Mesodermal cell (in vitro differentiated cells): Measurements from ENCODE around the gene CSGALNACT2.

Experiments
- H3K27ac ChIP-seq: 2 replicates; pipeline ENCODE4 v1.7.0; 2013; ENCODE audit warnings: mild to moderate bottlenecking, low read depth, low read length, moderate library complexity; ENCODE audit not compliant: severe bottlenecking
- H3K36me3 ChIP-seq: 2 replicates; pipeline ENCODE4 v1.7.1; 2013; ENCODE audit warnings: mild to moderate bottlenecking, low read length, moderate library complexity; ENCODE audit not compliant: control insufficient read depth, insufficient read depth
- H3K4me1 ChIP-seq: one replicate; pipeline ENCODE4 v1.7.1; 2013; ENCODE audit warnings: mild to moderate bottlenecking, low read length; ENCODE audit not compliant: insufficient read depth, control insufficient read depth, poor library complexity, severe bottlenecking
- H3K4me3 ChIP-seq: 2 replicates; pipeline ENCODE4 v1.7.0; 2013; ENCODE audit warnings: low read length, control low read depth, mild to moderate bottlenecking; ENCODE audit not compliant: insufficient read depth, poor library complexity, severe bottlenecking; ENCODE audit errors: extremely low read depth
- H3K9me3 ChIP-seq: 2 replicates; pipeline ENCODE4 v1.7.1; 2013; ENCODE audit warnings: mild to moderate bottlenecking, low read length, moderate library complexity; ENCODE audit not compliant: control insufficient read depth
- WGBS, 2 experiments: methylation state at CpG; one replicate each; pipeline ENCODE4 v1.1.5; 2013; ENCODE audit warnings: missing lambda C conversion rate in 2 of 2; ENCODE audit not compliant: insufficient coverage in 2 of 2; 5-methylcytosine and 5-hydroxymethylcytosine counted together

Gene CSGALNACT2

DNA sequence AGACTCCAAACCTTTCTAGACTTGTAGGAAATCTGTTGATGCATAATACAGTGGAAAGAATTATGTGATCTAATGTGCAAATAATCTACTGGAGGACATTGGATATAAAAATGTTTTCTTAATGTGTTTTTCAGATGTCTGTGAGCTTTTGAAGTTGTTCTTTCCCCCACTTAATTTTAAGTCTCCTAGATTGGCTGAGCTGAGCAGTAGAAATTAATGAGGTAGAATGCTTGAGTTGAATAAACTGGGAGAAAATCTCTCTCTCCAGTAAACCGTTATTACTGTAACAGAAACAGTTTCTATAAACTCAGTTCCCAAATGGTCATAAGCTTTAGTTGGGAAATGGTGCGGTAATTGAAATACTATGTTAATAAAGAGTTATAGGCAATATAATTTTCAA, 15.7 kb downstream of the CSGALNACT2 start:
- WGBS, 2 experiments = no CpG with 5 or more reads among the region's 2 CpGs
- Histone ChIP-seq H3K4me1 (peaks cover 4% of the 10 kb centered on the region), H3K27ac (no peak overlapping the region), H3K9me3 (no peaks in the 10 kb centered on the region), H3K36me3 (no peaks in the 10 kb centered on the region), H3K4me3 (no peak overlapping the region)

DNA sequence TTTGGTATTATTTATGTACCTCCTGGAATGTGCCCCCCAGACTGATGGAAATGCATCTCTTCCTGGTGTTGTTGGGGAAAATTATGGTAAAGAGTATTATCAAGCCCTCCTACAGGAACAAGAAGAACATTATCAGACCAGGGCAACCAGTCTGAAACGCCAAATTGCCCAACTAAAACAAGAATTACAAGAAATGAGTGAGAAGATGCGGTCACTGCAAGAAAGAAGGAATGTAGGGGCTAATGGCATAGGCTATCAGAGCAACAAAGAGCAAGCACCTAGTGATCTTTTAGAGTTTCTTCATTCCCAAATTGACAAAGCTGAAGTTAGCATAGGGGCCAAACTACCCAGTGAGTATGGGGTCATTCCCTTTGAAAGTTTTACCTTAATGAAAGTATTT, 17.0 kb downstream of the CSGALNACT2 start:
- peaks cover 3% of the 10 kb centered on the region for H3K36me3 ChIP-seq
- 83% methylated on average over 1 of the region's 2 CpGs; no CpG with 5 or more reads in 1 of the 2 experiments for WGBS, 2 experiments
- no peak overlapping the region for H3K4me3 ChIP-seq
- no peak overlapping the region for H3K27ac ChIP-seq
- H3K4me1 ChIP-seq = peaks cover 4% of the 10 kb centered on the region
- H3K9me3 ChIP-seq = no peaks in the 10 kb centered on the region

DNA sequence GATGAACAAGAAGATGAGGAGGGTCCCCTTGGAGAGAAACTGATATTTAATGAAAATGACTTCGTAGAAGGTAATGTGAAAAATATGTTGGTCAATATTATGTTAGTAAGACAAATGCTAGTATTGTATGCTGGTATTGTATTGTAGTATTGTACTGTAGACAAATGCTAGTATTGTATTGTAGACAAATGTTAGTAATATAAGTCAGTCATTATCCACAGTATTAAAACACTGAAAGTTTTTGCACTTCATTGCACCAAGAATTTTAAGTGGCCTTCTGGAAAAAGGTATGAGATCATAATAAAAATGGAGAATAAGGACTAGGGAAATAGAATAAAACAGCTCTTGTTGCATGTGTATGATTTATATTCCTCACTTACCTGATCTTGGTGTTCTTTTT, 17.5 kb downstream of the CSGALNACT2 start:
- peaks cover 4% of the 10 kb centered on the region for H3K36me3 ChIP-seq
- H3K27ac ChIP-seq = no peak overlapping the region
- H3K4me3 ChIP-seq = no peak overlapping the region
- WGBS, 2 experiments = 92 to 100% methylated on average over 1 of the region's 1 CpG
- peaks cover 4% of the 10 kb centered on the region for H3K4me1 ChIP-seq
- H3K9me3 ChIP-seq = no peaks in the 10 kb centered on the region

DNA sequence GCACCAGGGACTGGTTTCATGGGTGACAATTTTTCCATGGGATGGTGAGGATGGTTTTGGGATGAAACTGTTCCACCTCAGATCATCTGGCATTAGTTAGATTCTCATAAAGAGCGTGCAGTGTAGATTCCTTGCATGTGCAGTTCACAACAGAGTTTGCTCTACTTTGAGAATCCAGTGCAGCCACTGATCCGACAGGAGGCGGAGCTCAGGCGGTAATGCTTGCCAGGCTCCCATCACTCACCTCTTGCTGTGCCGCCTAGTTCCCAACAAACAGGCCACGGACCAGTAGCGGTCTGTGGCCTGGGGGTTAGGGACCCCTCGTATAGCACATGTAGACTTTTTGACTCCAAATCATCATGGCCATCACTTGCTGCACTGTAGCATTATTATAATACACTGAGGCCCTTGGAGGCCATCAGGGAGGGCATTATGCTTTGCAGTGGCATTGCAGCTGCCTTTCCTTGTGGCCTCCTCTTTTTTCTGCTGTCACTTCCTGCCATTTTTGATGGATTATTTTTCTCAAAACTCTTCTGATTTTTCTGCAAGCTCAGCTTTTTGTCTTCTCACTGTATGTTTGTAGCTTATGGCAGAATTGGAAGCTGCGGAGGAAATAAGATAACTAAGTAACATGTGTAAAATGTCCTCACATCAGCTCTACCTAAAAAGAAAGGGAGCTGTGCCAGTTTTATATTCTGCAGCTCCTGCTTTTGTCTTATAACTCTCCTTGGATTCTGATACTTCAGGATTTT, 18.5 kb downstream of the CSGALNACT2 start:
- Histone ChIP-seq H3K4me1 (peaks cover under 1% of the 10 kb centered on the region), H3K36me3 (peaks cover 12% of the 10 kb centered on the region), H3K9me3 (no peaks in the 10 kb centered on the region), H3K27ac (no peak overlapping the region), H3K4me3 (no peak overlapping the region)
- 76 to 78% methylated on average over 7 of the region's 9 CpGs for WGBS, 2 experiments

DNA sequence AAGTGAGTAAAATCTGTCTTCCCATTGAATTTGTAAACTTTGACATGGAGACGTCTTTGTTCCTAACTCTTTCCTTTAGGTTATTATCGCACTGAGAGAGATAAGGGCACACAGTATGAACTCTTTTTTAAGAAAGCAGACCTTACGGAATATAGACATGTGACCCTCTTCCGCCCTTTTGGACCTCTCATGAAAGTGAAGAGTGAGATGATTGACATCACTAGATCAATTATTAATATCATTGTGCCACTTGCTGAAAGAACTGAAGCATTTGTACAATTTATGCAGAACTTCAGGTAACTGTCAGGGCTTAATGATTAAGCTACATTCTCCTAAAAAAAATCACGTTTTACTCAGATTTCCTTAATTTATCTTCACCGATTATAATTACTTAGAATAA, 20.4 kb downstream of the CSGALNACT2 start:
- 100% methylated on average over 2 of the region's 6 CpGs; no CpG with 5 or more reads in 1 of the 2 experiments for WGBS, 2 experiments
- no peak overlapping the region for H3K27ac ChIP-seq

DNA sequence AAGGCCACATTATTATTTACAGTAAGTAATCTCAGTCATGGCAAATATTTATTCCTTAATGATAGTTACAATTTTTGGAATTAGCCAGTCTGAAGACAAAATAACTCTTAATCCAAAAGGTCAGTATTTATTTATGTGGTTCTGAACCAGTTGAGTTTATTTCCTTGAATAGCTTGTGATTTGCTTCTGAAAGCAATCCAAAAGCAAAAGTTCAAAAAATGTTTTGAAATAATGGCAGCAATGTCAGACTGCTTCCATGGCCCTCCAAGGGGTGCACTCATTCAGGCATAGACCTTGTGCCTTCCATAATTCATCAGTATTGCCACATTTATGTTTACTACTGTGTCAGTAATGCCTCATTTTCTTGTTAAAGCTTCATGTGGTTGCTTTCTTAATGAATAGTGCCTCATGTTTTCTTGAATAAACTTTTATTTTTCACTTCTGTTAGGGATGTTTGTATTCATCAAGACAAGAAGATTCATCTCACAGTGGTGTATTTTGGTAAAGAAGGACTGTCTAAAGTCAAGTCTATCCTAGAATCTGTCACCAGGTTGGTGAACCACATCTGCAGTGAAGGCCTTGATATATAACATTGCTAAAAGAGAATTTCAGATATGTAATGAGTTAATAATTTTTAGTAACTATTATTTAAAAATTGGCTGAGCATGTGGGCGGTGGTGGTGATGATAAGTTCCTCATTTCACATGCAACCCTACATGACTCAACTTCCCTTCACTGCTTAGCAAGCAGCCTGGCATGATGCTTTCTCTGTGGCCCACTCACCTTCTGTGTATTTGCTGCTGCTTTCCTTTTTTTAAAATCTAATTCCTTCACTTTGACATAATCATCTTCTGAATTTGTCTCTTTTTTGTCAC, 22.0 kb downstream of the CSGALNACT2 start:
- Histone ChIP-seq H3K9me3 (no peaks in the 10 kb centered on the region), H3K4me1 (no peaks in the 10 kb centered on the region), H3K27ac (no peak overlapping the region), H3K36me3 (peaks cover 24% of the 10 kb centered on the region), H3K4me3 (no peak overlapping the region)
- WGBS, 2 experiments = no CpG with 5 or more reads among the region's 1 CpG

More for the DNA sequence above, 20.4 kb downstream of the CSGALNACT2 start:
- H3K36me3 ChIP-seq = peaks cover 24% of the 10 kb centered on the region
- no peaks in the 10 kb centered on the region for H3K4me1 ChIP-seq
- H3K9me3 ChIP-seq = no peaks in the 10 kb centered on the region
- no peak overlapping the region for H3K4me3 ChIP-seq

DNA sequence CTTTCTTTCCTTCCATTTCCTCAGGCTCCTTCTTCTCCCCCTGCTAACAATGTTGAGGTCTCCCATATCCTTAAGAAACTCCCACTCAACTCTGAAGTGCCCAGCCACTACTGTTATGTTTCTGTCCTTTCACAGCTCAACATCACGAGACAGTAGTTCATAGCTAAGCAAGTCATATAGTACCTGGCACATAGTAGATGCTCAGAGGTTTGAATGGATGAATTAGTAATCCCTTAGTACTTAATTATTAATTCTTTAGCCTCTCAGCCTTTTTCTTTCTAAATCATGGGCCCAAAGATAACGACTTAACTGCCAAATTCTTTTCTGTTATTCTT, 22.6 kb downstream of the CSGALNACT2 start:
- no peak overlapping the region for H3K27ac ChIP-seq

DNA sequence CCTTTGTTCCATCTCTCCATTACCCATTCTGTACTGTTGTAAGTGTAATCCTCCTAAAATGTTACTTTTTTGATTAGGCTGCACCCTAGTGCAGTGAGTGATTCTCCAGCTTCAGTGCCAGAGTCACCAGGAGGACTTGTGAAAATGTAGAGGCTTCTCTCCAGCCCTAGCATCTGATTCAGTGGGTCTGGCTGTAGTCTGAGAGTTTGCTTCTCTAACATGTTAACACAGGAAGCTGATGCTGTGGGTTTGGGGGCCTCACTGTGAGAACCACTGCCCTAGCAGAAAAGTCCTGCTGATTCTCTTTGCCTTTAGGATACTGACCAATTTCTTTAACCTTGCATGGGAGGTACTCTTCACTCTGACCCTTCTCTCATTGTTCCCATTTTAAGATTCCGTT, 24.4 kb downstream of the CSGALNACT2 start:
- Histone ChIP-seq H3K4me3 (no peak overlapping the region), H3K4me1 (no peaks in the 10 kb centered on the region), H3K36me3 (peaks cover 24% of the 10 kb centered on the region), H3K9me3 (no peaks in the 10 kb centered on the region), H3K27ac (no peak overlapping the region)
- 80 to 100% methylated on average over 1 of the region's 1 CpG for WGBS, 2 experiments

More for the DNA sequence above, 22.6 kb downstream of the CSGALNACT2 start:
- H3K9me3 ChIP-seq = no peaks in the 10 kb centered on the region
- no peaks in the 10 kb centered on the region for H3K4me1 ChIP-seq
- peaks cover 24% of the 10 kb centered on the region for H3K36me3 ChIP-seq
- H3K4me3 ChIP-seq = no peak overlapping the region
- WGBS, 2 experiments = 100% methylated on average over 1 of the region's 2 CpGs; no CpG with 5 or more reads in 1 of the 2 experiments

DNA sequence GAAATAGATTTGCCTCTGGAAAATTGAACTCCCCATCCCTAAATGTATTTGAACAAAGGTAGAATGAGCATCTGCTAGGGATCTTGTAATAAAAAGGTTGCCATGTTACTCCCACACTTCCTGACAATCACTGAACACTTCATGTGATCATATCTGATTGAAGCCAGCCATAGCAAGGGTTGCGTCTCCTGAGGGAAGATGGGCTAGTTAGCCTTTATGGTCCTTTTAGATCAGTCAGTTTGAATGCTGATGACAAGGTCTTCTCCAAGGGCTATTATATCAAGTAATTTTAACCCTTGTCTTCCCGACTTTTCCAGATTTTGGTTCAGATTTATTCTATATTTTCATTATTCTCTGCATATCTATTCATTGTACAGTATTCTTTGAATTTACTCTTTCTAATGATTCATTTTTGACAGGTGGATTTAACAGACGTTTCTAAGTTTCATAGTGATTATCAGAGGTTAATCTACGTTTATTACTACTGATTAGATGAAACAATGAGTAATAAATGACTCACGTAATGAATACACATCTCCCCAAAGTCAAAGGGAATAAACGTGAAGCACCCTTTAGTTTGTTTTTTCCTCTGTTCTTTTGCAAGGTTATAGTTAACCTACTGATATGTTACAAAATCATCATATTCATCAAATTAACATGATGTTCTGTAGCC, 28.1 kb downstream of the CSGALNACT2 start:
- Histone ChIP-seq H3K4me3 (no peak overlapping the region), H3K36me3 (peaks cover 26% of the 10 kb centered on the region), H3K27ac (no peak overlapping the region), H3K9me3 (no peaks in the 10 kb centered on the region), H3K4me1 (no peaks in the 10 kb centered on the region)
- WGBS, 2 experiments = no CpG with 5 or more reads among the region's 6 CpGs

DNA sequence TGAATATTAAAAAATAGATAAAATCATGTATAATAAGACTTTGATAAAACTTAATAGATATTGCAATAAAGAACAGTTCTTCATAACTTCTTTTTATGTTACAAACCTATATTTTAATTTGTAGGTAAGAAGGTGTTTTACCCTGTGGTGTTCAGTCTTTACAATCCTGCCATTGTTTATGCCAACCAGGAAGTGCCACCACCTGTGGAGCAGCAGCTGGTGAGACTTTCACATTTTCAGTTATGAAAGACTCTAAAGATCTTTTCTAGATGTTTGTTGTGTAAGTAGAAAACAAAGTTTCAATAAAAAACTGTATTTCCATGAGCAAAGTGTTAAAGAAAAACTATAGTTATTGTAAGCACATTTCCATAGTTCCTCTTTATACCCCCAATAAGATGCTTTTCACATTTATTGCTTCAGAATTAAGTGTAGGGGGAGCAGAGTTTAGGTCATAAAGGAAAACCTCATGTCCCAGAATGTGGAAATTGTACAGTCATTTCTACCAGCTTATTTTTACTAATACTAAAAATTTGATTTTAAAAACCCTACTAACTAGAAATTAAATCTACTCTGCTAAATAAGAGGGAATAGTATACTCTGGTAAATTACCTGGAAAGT, 28.7 kb downstream of the CSGALNACT2 start:
- Histone ChIP-seq H3K9me3 (no peaks in the 10 kb centered on the region), H3K36me3 (peaks cover 21% of the 10 kb centered on the region), H3K27ac (no peak overlapping the region), H3K4me1 (no peaks in the 10 kb centered on the region), H3K4me3 (no peak overlapping the region)
